Endothelial cell (in vitro differentiated cells): ENCODE data around the gene MGAT5. TPM values are rescaled to one million over a fixed set of nuclear protein-coding genes. Genes with fewer than 3 reads are reported as not detected.

Source experiments
- DNase-seq: peaks from one replicate; pipeline ENCODE4 v3.0.0; 2021; ENCODE audit warnings: low spot score
- H3K27ac Mint-ChIP-seq: one replicate; pipeline ENCODE4 v1.8.0; 2021; ENCODE audit warnings: mixed read lengths, inconsistent platforms; ENCODE audit not compliant: unreplicated experiment
- H3K27me3 Mint-ChIP-seq: one replicate; pipeline ENCODE4 v1.8.0; 2021; ENCODE audit warnings: mild to moderate bottlenecking, moderate library complexity, mixed read lengths, inconsistent platforms; ENCODE audit not compliant: unreplicated experiment
- H3K36me3 Mint-ChIP-seq: one replicate; pipeline ENCODE4 v1.8.0; 2021; ENCODE audit warnings: mild to moderate bottlenecking, low read depth, mixed read lengths, inconsistent platforms; ENCODE audit not compliant: unreplicated experiment
- H3K4me1 Mint-ChIP-seq: one replicate; pipeline ENCODE4 v1.8.0; 2021; ENCODE audit warnings: mild to moderate bottlenecking, mixed read lengths, inconsistent platforms; ENCODE audit not compliant: unreplicated experiment
- H3K4me3 Mint-ChIP-seq: one replicate; pipeline ENCODE4 v1.8.0; 2021; ENCODE audit warnings: mild to moderate bottlenecking, mixed read lengths, inconsistent platforms; ENCODE audit not compliant: unreplicated experiment
- H3K9me3 Mint-ChIP-seq: one replicate; pipeline ENCODE4 v1.8.0; 2021; ENCODE audit warnings: mixed read lengths, inconsistent platforms; ENCODE audit not compliant: unreplicated experiment
- CTCF ChIP-seq: fragments of 200-600 bp; sonication (generic); IDR thresholded peaks from one replicate; pipeline ENCODE4 v1.5.0; 2021; ENCODE audit warnings: antibody characterized with exemption; ENCODE audit not compliant: unreplicated experiment
- total RNA-seq: library from RNA; stranded (reverse); fragmentation: NEBNext Ultra II Directional; extraction: Animal tissue kit (Norgen Biotek cat#: 25700); gene quantifications from one replicate; pipeline ENCODE4 v1.2.1, GENCODE V29; 2021; ENCODE audit not compliant: unreplicated experiment

The MGAT5 gene
- total RNA-seq, 1 donor from 2014 or later, result 124 TPM

GRCh38 chr2:134372141-134372540, 118.3 kb downstream of the MGAT5 start:
- no peaks in the 10 kb centered on the region for H3K9me3 Mint-ChIP-seq
- TF ChIP-seq CTCF, result no peak
- no peak overlapping the region for H3K4me3 Mint-ChIP-seq

GRCh38 chr2:134372611-134373131, 118.8 kb downstream of the MGAT5 start:
- Mint-ChIP-seq H3K9me3 (no peaks in the 10 kb centered on the region), H3K27me3 (peaks cover 2% of the 10 kb centered on the region), H3K36me3 (peaks cover 26% of the 10 kb centered on the region), H3K4me1 (peaks cover 5% of the 10 kb centered on the region), H3K27ac (no peak overlapping the region), H3K4me3 (no peak overlapping the region)
- TF ChIP-seq CTCF, result no peak
- no peak for DNase-seq

More at GRCh38 chr2:134372141-134372540, 118.3 kb downstream of the MGAT5 start:
- peaks cover 2% of the 10 kb centered on the region for H3K27me3 Mint-ChIP-seq
- peaks cover 26% of the 10 kb centered on the region for H3K36me3 Mint-ChIP-seq
- peaks cover 6% of the 10 kb centered on the region for H3K4me1 Mint-ChIP-seq
- no peak for DNase-seq
- H3K27ac Mint-ChIP-seq, result no peak overlapping the region

- no peak for DNase-seq
- H3K27ac Mint-ChIP-seq, result no peak overlapping the region
- peaks cover 3% of the 10 kb centered on the region for H3K4me1 Mint-ChIP-seq
- no peaks in the 10 kb centered on the region for H3K9me3 Mint-ChIP-seq
- no peak overlapping the region for H3K4me3 Mint-ChIP-seq
- peaks cover 2% of the 10 kb centered on the region for H3K27me3 Mint-ChIP-seq
- no peak for TF ChIP-seq CTCF
- H3K36me3 Mint-ChIP-seq, result peaks cover 22% of the 10 kb centered on the region
These were observed 122.1 kb downstream of the MGAT5 start for GRCh38 chr2:134375935-134376334.

- no peaks in the 10 kb centered on the region for H3K9me3 Mint-ChIP-seq
- no peaks in the 10 kb centered on the region for H3K4me1 Mint-ChIP-seq
- TF ChIP-seq CTCF, result no peak
- no peak for DNase-seq
- peaks cover 2% of the 10 kb centered on the region for H3K27me3 Mint-ChIP-seq
- no peak overlapping the region for H3K4me3 Mint-ChIP-seq
- H3K27ac Mint-ChIP-seq, result no peak overlapping the region
- peaks cover 17% of the 10 kb centered on the region for H3K36me3 Mint-ChIP-seq
These were observed 123.9 kb downstream of the MGAT5 start for GRCh38 chr2:134377730-134378129.

- TF ChIP-seq CTCF, result no peak
- H3K9me3 Mint-ChIP-seq, result no peaks in the 10 kb centered on the region
- no peak for DNase-seq
- peaks cover 6% of the 10 kb centered on the region for H3K4me1 Mint-ChIP-seq
- no peaks in the 10 kb centered on the region for H3K27me3 Mint-ChIP-seq
- H3K4me3 Mint-ChIP-seq, result no peak overlapping the region
- peaks cover 11% of the 10 kb centered on the region for H3K36me3 Mint-ChIP-seq
- H3K27ac Mint-ChIP-seq, result no peak overlapping the region
These were observed 125.4 kb downstream of the MGAT5 start for GRCh38 chr2:134379293-134379692.
